ENCODE measurements around the gene TMEM91. TPM values are rescaled to one million over a fixed set of nuclear protein-coding genes. Genes with fewer than 3 reads are reported as not detected.

The TMEM91 gene
- total and polyA plus RNA-seq, 2 donors (not counting 3 experiments of a cell fraction or from before 2014, with no cell fraction given): 9.0 to 13.2 TPM

DNA sequence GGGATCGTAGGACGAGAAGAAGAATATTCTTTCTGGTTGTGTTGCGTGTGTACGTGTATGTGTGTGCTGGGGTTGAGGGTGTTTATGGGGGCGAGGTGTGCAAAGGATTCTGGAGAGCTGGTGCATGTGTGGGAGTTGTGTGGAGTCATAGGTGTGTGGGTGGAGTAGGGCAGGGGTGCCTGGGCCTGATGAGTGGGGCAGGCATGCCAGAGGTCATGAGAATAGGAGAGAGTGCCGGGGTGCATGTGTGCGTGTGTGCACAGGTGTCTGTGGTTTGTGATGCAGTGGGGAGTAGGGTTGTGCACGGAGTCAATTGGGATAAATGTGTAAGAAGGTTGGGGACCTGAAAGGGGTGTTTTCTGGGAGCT is 649 bp downstream of the TMEM91 start:
- Histone ChIP-seq H3K27me3 (ENCODE audit: control insufficient read depth in 2 of 2, insufficient read depth in 2 of 2, low read length in 2 of 2) (no peaks in the 10 kb centered on the region), H3K36me3 (ENCODE audit: control insufficient read depth in 2 of 2, extremely low read depth in 1 of 2, insufficient read depth in 2 of 2, low read length in 2 of 2) (no peaks in the 10 kb centered on the region), H2AFZ (ENCODE audit: low read depth, low read length) (peak overlapping the region; percentile 82), H4K20me1 (replicated peaks; ENCODE audit: control insufficient read depth, extremely low read depth, insufficient read depth, low read length) (no peaks in the 10 kb centered on the region), H3K9me1 (replicated peaks; ENCODE audit: control insufficient read depth, extremely low read depth, insufficient read depth, low read length) (no peaks in the 10 kb centered on the region), H3K4me2 (ENCODE audit: insufficient read depth, low read length) (peak overlapping the region; percentile 82), H3K4me3 (replicated peaks in 1 of 3; ENCODE audit: insufficient read depth in 1 of 3, low read depth in 1 of 3, low read length in 3 of 3) (peak overlapping the region in 2 of 3 experiments; percentile 31 to 69), H3K79me2 (ENCODE audit: control insufficient read depth, insufficient read depth, low read length) (peaks cover 3% of the 10 kb centered on the region), H3K9me3 (replicated peaks; ENCODE audit: control insufficient read depth, insufficient read depth, low read length) (no peaks in the 10 kb centered on the region), H3K4me1 (ENCODE audit: control insufficient read depth, extremely low read depth, insufficient read depth, low read length) (peaks cover 8% of the 10 kb centered on the region), H3K9ac (replicated peaks; ENCODE audit: extremely low read depth, insufficient read depth, low read length) (no peak overlapping the region), H3K27ac (ENCODE audit: insufficient read depth, low read depth, low read length) (no peak overlapping the region)
- no TSS peak for BruUV-seq (replicated peaks)
- DNase-seq (ENCODE audit: low read depth, low spot score) (no peak), FAIRE-seq (no peak)
- CTCF ChIA-PET: interaction anchor here (1.2 to 2.7 kb wide), 2 partner anchors 9 to 62 kb away, joined by 3 to 7 read pairs; partner anchors contain the start of gene DMAC2
- TF ChIP-seq, protein P1, sequence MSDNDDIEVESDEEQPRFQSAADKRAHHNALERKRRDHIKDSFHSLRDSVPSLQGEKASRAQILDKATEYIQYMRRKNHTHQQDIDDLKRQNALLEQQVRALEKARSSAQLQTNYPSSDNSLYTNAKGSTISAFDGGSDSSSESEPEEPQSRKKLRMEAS (IDR thresholded peaks at IDR 0.05; ENCODE audit: insufficient read depth, insufficient read length): no peak
- TF ChIP-seq, protein P2, sequence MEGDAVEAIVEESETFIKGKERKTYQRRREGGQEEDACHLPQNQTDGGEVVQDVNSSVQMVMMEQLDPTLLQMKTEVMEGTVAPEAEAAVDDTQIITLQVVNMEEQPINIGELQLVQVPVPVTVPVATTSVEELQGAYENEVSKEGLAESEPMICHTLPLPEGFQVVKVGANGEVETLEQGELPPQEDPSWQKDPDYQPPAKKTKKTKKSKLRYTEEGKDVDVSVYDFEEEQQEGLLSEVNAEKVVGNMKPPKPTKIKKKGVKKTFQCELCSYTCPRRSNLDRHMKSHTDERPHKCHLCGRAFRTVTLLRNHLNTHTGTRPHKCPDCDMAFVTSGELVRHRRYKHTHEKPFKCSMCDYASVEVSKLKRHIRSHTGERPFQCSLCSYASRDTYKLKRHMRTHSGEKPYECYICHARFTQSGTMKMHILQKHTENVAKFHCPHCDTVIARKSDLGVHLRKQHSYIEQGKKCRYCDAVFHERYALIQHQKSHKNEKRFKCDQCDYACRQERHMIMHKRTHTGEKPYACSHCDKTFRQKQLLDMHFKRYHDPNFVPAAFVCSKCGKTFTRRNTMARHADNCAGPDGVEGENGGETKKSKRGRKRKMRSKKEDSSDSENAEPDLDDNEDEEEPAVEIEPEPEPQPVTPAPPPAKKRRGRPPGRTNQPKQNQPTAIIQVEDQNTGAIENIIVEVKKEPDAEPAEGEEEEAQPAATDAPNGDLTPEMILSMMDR (IDR thresholded peaks at IDR 0.05; ENCODE audit: extremely low read depth in 1 of 2, insufficient read depth in 1 of 2, low read depth in 1 of 2, low read length in 2 of 2): no peak
- TF ChIP-seq GATA2 (IDR thresholded peaks at IDR 0.05; ENCODE audit: insufficient read depth, insufficient read length, low read depth, low read length) (no peak), POLR2A (IDR thresholded peaks at IDR 0.05; ENCODE audit: low read depth, low read length) (no peak), JUN (IDR thresholded peaks at IDR 0.05; ENCODE audit: borderline replicate concordance, insufficient read depth, insufficient read length, low read depth) (no peak), EZH2 (IDR thresholded peaks at IDR 0.05; ENCODE audit: borderline replicate concordance, low read depth, low read length, severe bottlenecking) (no peak), FOS (IDR thresholded peaks at IDR 0.05; ENCODE audit: borderline replicate concordance, insufficient read depth, low read length) (no peak), POLR2AphosphoS5 (IDR thresholded peaks at IDR 0.05; ENCODE audit: insufficient read depth, low read depth, low read length) (no peak), MYC (IDR thresholded peaks at IDR 0.05; ENCODE audit: low read depth, low read length) (no peak)
- intact Hi-C loops (cut with micrococcal nuclease): no loop called here
- dilution Hi-C loops (cut with MboI; ENCODE audit: extremely low pct_ligation_motif_present, low sequenced_read_pairs): no loop called here
- POLR2A ChIA-PET: no interaction called here
